Mesenchymal stem cell (in vitro differentiated cells and primary cell): ENCODE data around the gene PARP9.

Experiments
- DNase-seq: peaks from one replicate; pipeline ENCODE4 v3.0.0-alpha.2; 2013
- H2AFZ ChIP-seq: one replicate; pipeline ENCODE4 v1.6.1; 2013; ENCODE audit warnings: low read depth, mild to moderate bottlenecking, control low read depth, inconsistent platforms, low read length, moderate library complexity
- H2AK5ac ChIP-seq: 2 replicates; pipeline ENCODE4 v1.6.1; 2013; ENCODE audit warnings: low read length, moderate library complexity, mild to moderate bottlenecking, inconsistent platforms; ENCODE audit not compliant: severe bottlenecking
- H2BK120ac ChIP-seq: one replicate; pipeline ENCODE4 v1.6.1; 2013; ENCODE audit warnings: low read depth, mild to moderate bottlenecking, inconsistent platforms, low read length, moderate library complexity
- H2BK12ac ChIP-seq, 2 experiments: one replicate each; pipeline ENCODE4 v1.6.1; 2013; ENCODE audit warnings: inconsistent platforms in 2 of 2, low read length in 2 of 2, mild to moderate bottlenecking in 2 of 2, moderate library complexity in 2 of 2, control low read depth in 1 of 2
- H2BK15ac ChIP-seq: one replicate; pipeline ENCODE4 v1.6.1; 2013; ENCODE audit warnings: mild to moderate bottlenecking, low read depth, inconsistent platforms; ENCODE audit not compliant: poor library complexity, severe bottlenecking
- H2BK5ac ChIP-seq: 2 replicates; pipeline ENCODE4 v1.6.1; 2013; ENCODE audit warnings: low read depth, mild to moderate bottlenecking, low read length, control low read depth, inconsistent platforms; ENCODE audit not compliant: poor library complexity, severe bottlenecking
- H3K14ac ChIP-seq, 2 experiments: one replicate each; pipeline ENCODE4 v1.6.1; 2013; ENCODE audit warnings: inconsistent platforms in 2 of 2, low read length in 2 of 2, control low read depth in 1 of 2, mild to moderate bottlenecking in 1 of 2, moderate library complexity in 1 of 2
- H3K18ac ChIP-seq, 2 experiments: one replicate each; pipeline ENCODE4 v1.6.1; 2013; ENCODE audit warnings: inconsistent platforms in 2 of 2, low read length in 2 of 2, control low read depth in 1 of 2, low read depth in 1 of 2, mild to moderate bottlenecking in 1 of 2
- H3K23ac ChIP-seq, 2 experiments: one replicate each; pipeline ENCODE4 v1.6.1; 2013; ENCODE audit warnings: inconsistent platforms in 2 of 2, low read length in 2 of 2, mild to moderate bottlenecking in 2 of 2, moderate library complexity in 2 of 2, control low read depth in 1 of 2
- H3K27ac ChIP-seq: 2 replicates; pipeline ENCODE4 v1.5.1; 2013; ENCODE audit warnings: mild to moderate bottlenecking, moderate library complexity, low read length, control low read depth, inconsistent platforms; ENCODE audit not compliant: poor library complexity, severe bottlenecking
- H3K27me3 ChIP-seq, 2 experiments: 2 replicates each; pipeline versions ENCODE4 v1.6.1 to v1.7.0; 2013; ENCODE audit warnings: low read length in 2 of 2, mild to moderate bottlenecking in 2 of 2, moderate library complexity in 2 of 2, control low read depth in 1 of 2, inconsistent platforms in 1 of 2; ENCODE audit not compliant: control insufficient read depth in 1 of 2, insufficient read depth in 1 of 2
- H3K36me3 ChIP-seq, 2 experiments: 2 replicates each; pipeline versions ENCODE4 v1.6.1 to v1.7.0; 2013; ENCODE audit warnings: low read length in 2 of 2, control low read depth in 1 of 2, inconsistent platforms in 1 of 2, low read depth in 1 of 2, mild to moderate bottlenecking in 1 of 2; ENCODE audit not compliant: insufficient read depth in 2 of 2, control insufficient read depth in 1 of 2
- H3K4ac ChIP-seq, 2 experiments: one replicate each; pipeline ENCODE4 v1.6.1; 2013; ENCODE audit warnings: inconsistent platforms in 2 of 2, low read length in 2 of 2, mild to moderate bottlenecking in 2 of 2, moderate library complexity in 2 of 2, control low read depth in 1 of 2, low read depth in 1 of 2
- H3K4me1 ChIP-seq: 2 replicates; pipeline ENCODE4 v1.6.1; 2013; ENCODE audit warnings: low read depth, low read length, control low read depth; ENCODE audit not compliant: control insufficient read depth, insufficient read depth
- H3K4me2 ChIP-seq: 2 replicates; pipeline ENCODE4 v1.6.1; 2013; ENCODE audit warnings: low read length, mild to moderate bottlenecking, inconsistent platforms; ENCODE audit not compliant: poor library complexity, severe bottlenecking
- H3K4me3 ChIP-seq, 2 experiments: 2 replicates each; pipeline versions ENCODE4 v1.5.1 to v1.7.0; 2013; ENCODE audit warnings: low read length in 2 of 2, mild to moderate bottlenecking in 2 of 2, control low read depth in 1 of 2, low read depth in 1 of 2; ENCODE audit not compliant: insufficient read depth in 1 of 2
- H3K79me1 ChIP-seq: replicated peaks from 2 replicates; pipeline ENCODE4 v1.6.1; 2013; ENCODE audit warnings: mild to moderate bottlenecking, control low read depth, low read length, inconsistent platforms; ENCODE audit not compliant: poor library complexity, severe bottlenecking
- H3K9ac ChIP-seq: 2 replicates; pipeline ENCODE4 v1.7.0; 2013; ENCODE audit warnings: mild to moderate bottlenecking, low read length, moderate library complexity
- H3K9me3 ChIP-seq: 2 replicates; pipeline ENCODE4 v1.7.0; 2013; ENCODE audit warnings: mild to moderate bottlenecking, low read length; ENCODE audit not compliant: control insufficient read depth
- H4K8ac ChIP-seq: one replicate; pipeline ENCODE4 v1.6.1; 2013; ENCODE audit warnings: inconsistent platforms, mild to moderate bottlenecking, low read length, moderate library complexity
- H4K91ac ChIP-seq: one replicate; pipeline ENCODE4 v1.6.1; 2013; ENCODE audit warnings: mild to moderate bottlenecking, low read length, inconsistent platforms
- WGBS: methylation state at CpG from one replicate; pipeline ENCODE4 v1.1.7; 2013; ENCODE audit warnings: mixed read lengths; 5-methylcytosine and 5-hydroxymethylcytosine counted together

PARP9 gene

DNA sequence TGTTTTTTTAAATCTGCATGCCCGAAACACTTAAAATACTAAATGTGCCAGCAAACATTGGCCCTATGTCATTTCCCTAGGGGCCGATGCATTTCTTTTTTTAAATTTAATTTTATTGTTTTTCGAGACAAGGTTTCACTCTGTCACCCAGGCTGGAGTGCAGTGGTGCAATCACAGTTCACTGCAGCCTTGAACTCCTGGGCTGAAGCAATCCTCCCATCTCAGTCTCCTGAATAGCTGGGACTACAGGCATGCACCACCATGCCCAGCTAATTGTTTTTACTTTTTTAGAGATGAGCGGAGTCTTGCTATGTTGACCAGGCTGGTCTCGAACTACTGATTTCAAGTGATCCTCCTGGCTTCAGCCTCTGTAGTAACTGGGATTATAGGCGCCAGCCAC lies 5.5 kb downstream of the PARP9 start:
- DNase-seq, result no peak
- Histone ChIP-seq H3K27ac (no peak overlapping the region), H3K18ac (no peak overlapping the region), H4K8ac (no peak overlapping the region), H3K79me1 (peaks cover 12% of the 10 kb centered on the region), H2BK120ac (no peak overlapping the region), H3K14ac (no peak overlapping the region), H3K9ac (no peak overlapping the region), H4K91ac (no peak overlapping the region), H2BK12ac (no peak overlapping the region), H3K9me3 (no peaks in the 10 kb centered on the region), H3K27me3 (no peaks in the 10 kb centered on the region), H2AFZ (no peak overlapping the region), H2AK5ac (no peak overlapping the region), H3K4me1 (peaks cover 5% of the 10 kb centered on the region), H3K4me3 (no peak overlapping the region), H3K36me3 (peaks cover 9 to 64% of the 10 kb centered on the region in 2 experiments), H3K4ac (no peak overlapping the region), H3K23ac (no peak overlapping the region), H2BK15ac (no peak overlapping the region), H3K4me2 (no peak overlapping the region), H2BK5ac (no peak overlapping the region)
- WGBS, result 94% methylated on average over 6 of the region's 6 CpGs

DNA sequence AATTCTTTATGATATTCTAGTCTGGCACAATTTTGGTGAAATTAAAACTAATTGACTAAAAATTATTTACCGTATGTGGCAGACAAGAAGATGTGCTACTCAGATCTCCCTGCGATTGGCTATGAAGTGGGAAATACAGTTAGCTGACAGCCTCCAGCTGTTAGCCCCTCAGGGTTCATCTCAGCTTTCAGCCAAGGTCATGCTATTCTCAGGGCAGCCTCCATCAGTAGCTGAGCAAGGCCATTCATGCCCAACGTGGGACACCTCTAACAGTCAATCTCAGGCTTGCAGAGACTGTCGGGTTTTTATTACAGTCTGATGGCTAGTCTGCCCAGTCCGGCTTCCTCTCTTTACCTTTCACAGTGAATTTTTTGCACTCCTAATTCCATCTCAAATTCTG lies 6.7 kb downstream of the PARP9 start:
- Histone ChIP-seq H3K36me3 (peaks cover 9 to 77% of the 10 kb centered on the region in 2 experiments), H3K79me1 (peaks cover 10% of the 10 kb centered on the region), H2AK5ac (no peak overlapping the region), H2BK120ac (no peak overlapping the region), H4K8ac (no peak overlapping the region), H3K4me1 (peaks cover 3% of the 10 kb centered on the region), H3K18ac (no peak overlapping the region), H3K23ac (no peak overlapping the region), H3K4me2 (no peak overlapping the region), H3K4ac (no peak overlapping the region), H2BK5ac (no peak overlapping the region), H4K91ac (no peak overlapping the region), H2BK15ac (no peak overlapping the region), H2AFZ (no peak overlapping the region), H3K27ac (no peak overlapping the region), H3K27me3 (no peaks in the 10 kb centered on the region), H3K14ac (no peak overlapping the region), H2BK12ac (no peak overlapping the region), H3K9me3 (no peaks in the 10 kb centered on the region), H3K4me3 (no peak overlapping the region), H3K9ac (no peak overlapping the region)
- no peak for DNase-seq
- WGBS, result 91% methylated on average over 5 of the region's 5 CpGs

DNA sequence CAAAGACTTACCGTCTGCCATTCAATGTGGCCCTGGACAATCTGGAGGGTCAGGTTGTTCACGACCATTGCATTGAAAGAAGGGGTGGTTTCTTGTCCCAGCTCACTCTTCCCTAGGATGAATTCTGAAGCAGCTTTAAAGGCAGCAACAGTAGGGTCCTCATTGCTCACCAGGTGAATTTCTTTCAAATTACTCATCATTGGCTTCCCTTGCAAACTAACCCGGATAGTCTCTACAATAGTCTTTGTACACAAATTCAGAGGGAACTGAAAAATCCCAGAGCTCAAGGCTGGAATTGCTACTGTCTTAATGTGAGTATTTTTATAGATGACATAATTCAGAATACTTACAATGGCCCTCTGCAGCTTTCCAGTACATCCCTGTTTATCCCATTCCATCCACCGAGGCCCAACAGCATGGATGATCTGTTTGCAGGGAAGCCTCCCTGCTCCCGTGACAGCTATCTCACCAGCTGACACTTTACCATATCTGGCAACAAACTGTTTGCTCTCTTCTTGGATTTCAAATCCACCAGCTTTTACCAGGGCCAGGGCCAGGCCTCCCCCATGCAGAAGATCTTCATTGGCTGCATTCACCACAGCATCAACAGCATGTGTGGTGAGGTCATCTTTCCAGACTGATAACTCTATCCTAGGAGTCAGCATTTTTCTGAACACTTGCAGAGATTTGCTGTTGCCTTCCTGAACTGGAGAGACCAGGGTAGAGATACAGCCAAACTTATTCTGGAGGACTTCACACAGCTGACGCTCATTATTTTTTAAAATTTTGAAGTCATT lies 8.6 kb downstream of the PARP9 start:
- no peak overlapping the region for H2BK5ac ChIP-seq
- no peak overlapping the region for H3K4me2 ChIP-seq
- H2AK5ac ChIP-seq, result no peak overlapping the region
- H3K4ac ChIP-seq, result no peak overlapping the region
- DNase-seq, result no peak
- no peak overlapping the region for H3K23ac ChIP-seq
- H4K91ac ChIP-seq, result no peak overlapping the region
- no peaks in the 10 kb centered on the region for H3K27me3 ChIP-seq
- no peaks in the 10 kb centered on the region for H3K9me3 ChIP-seq
- H2BK120ac ChIP-seq, result no peak overlapping the region
- no peak overlapping the region for H2AFZ ChIP-seq
- no peak overlapping the region for H3K9ac ChIP-seq
- H2BK12ac ChIP-seq, result no peak overlapping the region
- H3K79me1 ChIP-seq, result peaks cover 7% of the 10 kb centered on the region
- WGBS, result 90% methylated on average over 5 of the region's 6 CpGs
- H3K4me1 ChIP-seq, result peaks cover 3% of the 10 kb centered on the region
- H3K27ac ChIP-seq, result peak overlapping the region; percentile 35
- H4K8ac ChIP-seq, result no peak overlapping the region
- no peak overlapping the region for H2BK15ac ChIP-seq
- peaks cover 15 to 96% of the 10 kb centered on the region in 2 experiments for H3K36me3 ChIP-seq
- no peak overlapping the region for H3K14ac ChIP-seq
- H3K18ac ChIP-seq, result no peak overlapping the region
- H3K4me3 ChIP-seq, result no peak overlapping the region

DNA sequence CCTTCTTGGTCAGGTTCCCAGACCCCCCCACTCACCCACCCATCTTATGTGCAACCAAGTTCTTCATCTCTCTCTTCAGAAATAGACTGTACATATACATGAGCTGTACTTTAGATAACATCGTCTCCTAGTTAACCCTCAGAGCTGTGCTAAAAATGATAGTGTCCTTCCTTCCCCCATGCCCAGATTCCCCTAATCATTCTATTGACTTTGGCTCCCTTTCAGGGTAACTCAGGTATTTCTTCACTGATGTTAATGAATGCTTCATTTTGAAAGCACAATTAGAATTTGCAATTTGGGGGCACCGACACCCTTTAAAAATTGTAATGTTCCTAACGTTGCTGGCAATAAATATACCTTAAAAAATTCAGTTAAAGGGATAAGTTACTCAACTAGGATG lies 10.9 kb downstream of the PARP9 start:
- Histone ChIP-seq H3K23ac (no peak overlapping the region), H3K9ac (no peak overlapping the region), H2BK12ac (no peak overlapping the region), H2BK120ac (no peak overlapping the region), H3K18ac (no peak overlapping the region), H3K9me3 (no peaks in the 10 kb centered on the region), H3K4me3 (no peak overlapping the region), H3K4ac (no peak overlapping the region), H2BK5ac (no peak overlapping the region), H3K14ac (no peak overlapping the region), H3K36me3 (peaks cover 15 to 98% of the 10 kb centered on the region in 2 experiments), H3K79me1 (peaks cover 6% of the 10 kb centered on the region), H4K8ac (no peak overlapping the region), H2AFZ (no peak overlapping the region), H3K27ac (no peak overlapping the region), H3K4me1 (peaks cover 3% of the 10 kb centered on the region), H2AK5ac (no peak overlapping the region), H4K91ac (no peak overlapping the region), H3K27me3 (no peaks in the 10 kb centered on the region), H3K4me2 (no peak overlapping the region), H2BK15ac (no peak overlapping the region)
- 100% methylated on average over 1 of the region's 3 CpGs for WGBS
- DNase-seq, result no peak
